T-helper 17 cell (primary cell): Measurements from ENCODE around the gene SCGB1A1. TPM values are rescaled to one million over a fixed set of nuclear protein-coding genes. Genes with fewer than 3 reads are reported as not detected.
"Not testable (repeated sequence)": the region's sequence is repeated elsewhere in the genome, so short reads cannot be mapped to it uniquely, and the experiment has no call there.

ENCODE experiments used
- ATAC-seq: fragments of 150-1000 bp; cut with Tn5 transposase; 2 replicates; pipeline ENCODE4 v1.10.0; 2021; ENCODE audit warnings: mild to moderate bottlenecking, moderate library complexity
- DNase-seq, 3 donors: peaks; one replicate each; pipeline versions ENCODE4 v3.0.0 to v3.0.0-alpha.2; 2020 to 2021
- H3K9me3 ChIP-seq: one replicate; pipeline ENCODE4 v1.7.0; 2013; ENCODE audit warnings: low read length, mild to moderate bottlenecking; ENCODE audit not compliant: control insufficient read depth, poor library complexity, severe bottlenecking
- H3K27ac Mint-ChIP-seq: one replicate; pipeline ENCODE4 v1.8.0; 2022; ENCODE audit warnings: mild to moderate bottlenecking, moderate library complexity, mixed read lengths
- H3K27me3 Mint-ChIP-seq: one replicate; pipeline ENCODE4 v1.8.0; 2022; ENCODE audit warnings: mixed read lengths
- H3K36me3 Mint-ChIP-seq: one replicate; pipeline ENCODE4 v1.8.0; 2022; ENCODE audit warnings: low read depth, mixed read lengths
- H3K4me1 Mint-ChIP-seq: one replicate; pipeline ENCODE4 v1.8.0; 2022; ENCODE audit warnings: mild to moderate bottlenecking, mixed read lengths
- H3K4me3 Mint-ChIP-seq: one replicate; pipeline ENCODE4 v1.8.0; 2022; ENCODE audit warnings: mild to moderate bottlenecking, moderate library complexity, mixed read lengths
- total RNA-seq, 4 donors: library from RNA in 2 of 4; stranded (reverse) in 2 of 4; gene quantifications; one replicate each; pipeline ENCODE4 v1.2.3 and lab custom pipeline; 2022 to 2026

Gene SCGB1A1
- total RNA-seq: not detected
- 0 reads per million in 2 donors for total RNA-seq (lab: John Stamatoyannopoulos, UW)

GRCh38 chr11:62418733-62419132 is at the start of gene SCGB1A1:
Gene SCGB1A1, plus strand, starts transcription at chr11:62419033. Its CDS starts 63 bp downstream, at chr11:62419096.
- H3K27me3 Mint-ChIP-seq: no peaks in the 10 kb centered on the region
- peaks cover 7% of the 10 kb centered on the region for H3K4me1 Mint-ChIP-seq
- no peak within 1 kb of the TSS for H3K27ac Mint-ChIP-seq
- no peak within 1 kb of the TSS for H3K4me3 Mint-ChIP-seq
- H3K9me3 ChIP-seq: no peaks in the 10 kb centered on the region
- no peak for DNase-seq
- no peaks in the 10 kb centered on the region for H3K36me3 Mint-ChIP-seq
- no peak for ATAC-seq

GRCh38 chr11:62370743-62371440 is 47.9 kb upstream of the SCGB1A1 start:
- Mint-ChIP-seq H3K4me3 (peak overlapping the region; percentile 66), H3K27ac (peak overlapping the region; percentile 67), H3K4me1 (peaks cover 2% of the 10 kb centered on the region), H3K36me3 (no peaks in the 10 kb centered on the region), H3K27me3 (peaks cover 8% of the 10 kb centered on the region)
- ATAC-seq (peak; percentile 87), DNase-seq (peak in 1 of 3 donors; percentile 27)
- H3K9me3 ChIP-seq: no peaks in the 10 kb centered on the region

GRCh38 chr11:62372871-62373270 is 46.0 kb upstream of the SCGB1A1 start:
- H3K4me3 Mint-ChIP-seq: no peak overlapping the region
- H3K27ac Mint-ChIP-seq: peak overlapping the region; percentile 39
- DNase-seq: no peak
- peaks cover 8% of the 10 kb centered on the region for H3K27me3 Mint-ChIP-seq
- ATAC-seq: no peak
- no peaks in the 10 kb centered on the region for H3K36me3 Mint-ChIP-seq
- peaks cover 2% of the 10 kb centered on the region for H3K4me1 Mint-ChIP-seq
- H3K9me3 ChIP-seq: no peaks in the 10 kb centered on the region

GRCh38 chr11:62373464-62374119 is 45.2 kb upstream of the SCGB1A1 start:
- H3K4me1 Mint-ChIP-seq: peaks cover 2% of the 10 kb centered on the region
- ATAC-seq (no peak), DNase-seq (no peak)
- H3K27ac Mint-ChIP-seq: peak overlapping the region; percentile 39
- H3K27me3 Mint-ChIP-seq: peaks cover 8% of the 10 kb centered on the region
- no peak overlapping the region for H3K4me3 Mint-ChIP-seq
- H3K9me3 ChIP-seq: no peaks in the 10 kb centered on the region
- no peaks in the 10 kb centered on the region for H3K36me3 Mint-ChIP-seq

GRCh38 chr11:62374801-62375200 is 44.0 kb upstream of the SCGB1A1 start:
- Mint-ChIP-seq H3K27ac (no peak overlapping the region), H3K4me3 (no peak overlapping the region), H3K4me1 (peaks cover 5% of the 10 kb centered on the region), H3K27me3 (peaks cover 12% of the 10 kb centered on the region), H3K36me3 (no peaks in the 10 kb centered on the region)
- DNase-seq: no peak
- ATAC-seq: no peak
- H3K9me3 ChIP-seq: no peaks in the 10 kb centered on the region

GRCh38 chr11:62378459-62379063 is 40.3 kb upstream of the SCGB1A1 start:
- not testable (repeated sequence) for H3K9me3 ChIP-seq, H3K27ac Mint-ChIP-seq, DNase-seq, H3K4me3 Mint-ChIP-seq, ATAC-seq, H3K36me3 Mint-ChIP-seq
- peaks cover 12% of the 10 kb centered on the region for H3K4me1 Mint-ChIP-seq
- peaks cover 17% of the 10 kb centered on the region for H3K27me3 Mint-ChIP-seq

- not testable (repeated sequence) for H3K27ac Mint-ChIP-seq, H3K4me3 Mint-ChIP-seq, H3K36me3 Mint-ChIP-seq, DNase-seq, H3K9me3 ChIP-seq, ATAC-seq
- Mint-ChIP-seq H3K27me3 (peaks cover 15% of the 10 kb centered on the region), H3K4me1 (peaks cover 12% of the 10 kb centered on the region)
These were observed 39.2 kb upstream of the SCGB1A1 start for GRCh38 chr11:62379586-62379985.

- peak in 1 of 3 donors; percentile 16 for DNase-seq
- not testable (repeated sequence) for H3K4me3 Mint-ChIP-seq, H3K27me3 Mint-ChIP-seq, H3K27ac Mint-ChIP-seq, H3K36me3 Mint-ChIP-seq, H3K9me3 ChIP-seq
- peaks cover 12% of the 10 kb centered on the region for H3K4me1 Mint-ChIP-seq
- peak; percentile 89 for ATAC-seq
These were observed 38.0 kb upstream of the SCGB1A1 start for GRCh38 chr11:62380821-62381245.

- DNase-seq (no peak), ATAC-seq (no peak)
- peaks cover 6% of the 10 kb centered on the region for H3K27me3 Mint-ChIP-seq
- H3K27ac Mint-ChIP-seq: no peak overlapping the region
- no peaks in the 10 kb centered on the region for H3K36me3 Mint-ChIP-seq
- H3K9me3 ChIP-seq: no peaks in the 10 kb centered on the region
- no peak overlapping the region for H3K4me3 Mint-ChIP-seq
- H3K4me1 Mint-ChIP-seq: peaks cover 15% of the 10 kb centered on the region
These were observed 35.0 kb upstream of the SCGB1A1 start for GRCh38 chr11:62383822-62384221.

- not testable (repeated sequence) for H3K27me3 Mint-ChIP-seq, H3K9me3 ChIP-seq, H3K27ac Mint-ChIP-seq, H3K4me3 Mint-ChIP-seq, H3K4me1 Mint-ChIP-seq, DNase-seq, H3K36me3 Mint-ChIP-seq
- peak; percentile 87 for ATAC-seq
These were observed 32.8 kb upstream of the SCGB1A1 start for GRCh38 chr11:62386083-62386482.

GRCh38 chr11:62387381-62387780 is 31.5 kb upstream of the SCGB1A1 start:
- ATAC-seq (no peak), DNase-seq (no peak)
- no peak overlapping the region for H3K4me3 Mint-ChIP-seq
- peaks cover 4% of the 10 kb centered on the region for H3K4me1 Mint-ChIP-seq
- H3K27ac Mint-ChIP-seq: no peak overlapping the region
- no peaks in the 10 kb centered on the region for H3K36me3 Mint-ChIP-seq
- H3K27me3 Mint-ChIP-seq: no peaks in the 10 kb centered on the region
- H3K9me3 ChIP-seq: no peaks in the 10 kb centered on the region

GRCh38 chr11:62388999-62389398 is 29.8 kb upstream of the SCGB1A1 start:
- H3K36me3 Mint-ChIP-seq: no peaks in the 10 kb centered on the region
- H3K27ac Mint-ChIP-seq: no peak overlapping the region
- no peak for DNase-seq
- H3K9me3 ChIP-seq: no peaks in the 10 kb centered on the region
- no peak for ATAC-seq
- H3K4me1 Mint-ChIP-seq: peaks cover 4% of the 10 kb centered on the region
- H3K4me3 Mint-ChIP-seq: no peak overlapping the region
- no peaks in the 10 kb centered on the region for H3K27me3 Mint-ChIP-seq

GRCh38 chr11:62390237-62390636 is 28.6 kb upstream of the SCGB1A1 start:
- peaks cover 6% of the 10 kb centered on the region for H3K4me1 Mint-ChIP-seq
- DNase-seq (no peak), ATAC-seq (no peak)
- no peak overlapping the region for H3K27ac Mint-ChIP-seq
- H3K4me3 Mint-ChIP-seq: no peak overlapping the region
- H3K27me3 Mint-ChIP-seq: no peaks in the 10 kb centered on the region
- H3K36me3 Mint-ChIP-seq: no peaks in the 10 kb centered on the region
- no peaks in the 10 kb centered on the region for H3K9me3 ChIP-seq
